NCI-H1105 treated with DMSO at 0.1 percent for 48 hours (cell line): ENCODE measurements around the gene CCDC148.
"Not testable (repeated sequence)": the region's sequence is repeated elsewhere in the genome, so short reads cannot be mapped to it uniquely, and the experiment has no call there.

ENCODE experiments used
- DNase-seq: peaks from one replicate; lab custom pipeline; 2025; lab: John Stamatoyannopoulos, UW

Gene CCDC148

DNA sequence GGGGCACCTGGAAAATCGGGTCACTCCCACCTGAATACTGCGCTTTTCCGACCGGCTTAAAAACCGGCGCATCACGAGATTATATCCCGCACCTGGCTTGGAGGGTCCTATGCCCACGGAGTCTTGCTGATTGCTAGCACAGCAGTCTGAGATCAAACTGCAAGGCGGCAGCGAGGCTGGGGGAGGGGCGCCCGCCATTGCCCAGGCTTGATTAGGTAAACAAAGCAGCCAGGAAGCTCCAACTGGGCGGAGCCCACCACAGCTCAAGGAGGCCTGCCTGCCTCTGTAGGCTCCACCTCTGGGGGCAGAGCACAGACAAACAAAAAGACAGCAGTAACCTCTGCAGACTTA is 105.1 kb downstream of the CCDC148 start:
- DNase-seq, result not testable (repeated sequence)

DNA sequence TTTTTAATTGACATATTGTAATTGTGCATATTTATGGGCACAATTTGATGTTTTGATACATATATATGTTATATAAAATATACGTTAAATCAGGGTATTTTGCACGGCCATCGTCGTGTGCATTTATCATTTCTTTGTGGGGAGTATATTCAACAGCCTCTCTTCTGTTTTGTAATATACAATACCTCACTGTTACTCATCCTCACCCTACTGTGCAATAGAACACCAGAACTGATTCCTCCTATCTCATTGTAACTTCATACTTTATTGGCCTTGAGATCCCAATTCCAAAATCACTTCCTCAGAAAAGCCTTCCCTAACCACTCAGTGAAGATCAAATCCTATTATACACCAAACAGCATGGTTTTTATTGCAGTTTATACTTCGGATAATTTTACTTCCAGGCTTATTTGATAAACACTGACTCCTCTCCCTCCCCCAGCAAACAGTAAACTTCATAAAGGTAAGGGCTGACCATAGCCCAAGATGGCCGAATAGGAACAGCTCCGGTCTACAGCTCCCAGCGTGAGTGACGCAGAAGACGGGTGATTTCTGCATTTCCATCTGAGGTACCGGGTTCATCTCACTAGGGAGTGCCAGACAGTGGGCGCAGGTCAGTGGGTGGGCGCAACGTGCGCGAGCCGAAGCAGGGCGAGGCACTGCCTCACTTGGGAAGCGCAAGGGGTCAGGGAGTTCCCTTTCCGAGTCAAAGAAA is 105.6 kb downstream of the CCDC148 start:
- DNase-seq, result not testable (repeated sequence)

DNA sequence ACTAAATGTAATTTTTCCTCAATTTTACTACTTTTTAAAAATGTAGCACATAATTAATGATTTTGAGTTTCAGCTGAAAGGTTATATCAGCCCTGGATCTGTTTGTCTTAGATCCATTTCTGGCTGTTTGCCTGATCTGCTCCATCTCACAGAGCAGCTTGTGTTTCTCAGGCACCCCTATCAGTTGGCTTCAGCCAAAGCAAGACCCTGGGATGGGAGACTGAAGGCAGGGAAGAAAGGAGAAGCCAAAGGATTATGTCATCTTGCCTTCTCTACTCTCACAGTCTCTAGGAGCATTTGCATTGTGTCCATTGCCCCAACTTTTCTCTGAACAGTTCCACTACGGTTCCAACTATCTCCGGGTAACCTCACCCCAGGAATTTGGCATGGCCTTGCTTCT is 110.5 kb downstream of the CCDC148 start:
- DNase-seq, result no peak

DNA sequence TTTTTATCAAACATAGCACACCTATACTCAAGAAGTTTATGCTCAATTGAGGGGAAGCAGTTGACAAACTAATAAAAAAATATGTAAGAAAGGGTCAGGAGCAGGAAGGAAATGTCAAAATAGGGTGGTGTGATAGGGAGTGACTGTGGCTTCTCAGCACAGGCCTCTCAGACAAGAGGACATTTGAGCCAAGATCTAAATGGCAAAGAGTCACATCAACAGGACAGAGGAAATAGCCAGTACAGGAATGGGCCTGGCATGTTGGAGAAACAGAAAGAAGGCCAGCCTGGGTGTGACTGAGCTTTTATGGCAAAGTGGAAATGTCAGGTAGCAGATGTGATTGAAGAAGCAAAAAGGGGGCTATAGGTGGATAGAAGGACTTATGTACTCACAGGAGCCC is 117.0 kb downstream of the CCDC148 start:
- no peak for DNase-seq

DNA sequence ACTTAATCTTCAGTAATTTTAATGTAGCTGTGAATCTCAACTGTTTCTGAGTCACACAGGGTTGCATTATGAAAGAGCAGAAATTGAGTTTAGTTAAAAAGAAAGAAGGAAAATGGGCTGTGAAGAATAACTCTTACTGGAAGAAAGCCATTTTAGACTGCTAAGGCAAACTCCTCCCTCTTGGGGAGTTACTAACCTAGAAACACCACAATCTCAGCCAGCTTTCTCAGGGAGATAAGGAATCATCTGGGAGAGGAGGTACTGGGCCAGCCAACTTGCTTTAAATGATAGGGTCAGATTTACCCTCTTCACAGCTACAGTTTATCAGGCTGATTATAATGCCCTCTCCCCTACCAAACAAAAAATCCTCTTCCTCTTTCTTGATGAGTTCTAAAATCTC is 119.5 kb downstream of the CCDC148 start:
- no peak for DNase-seq

DNA sequence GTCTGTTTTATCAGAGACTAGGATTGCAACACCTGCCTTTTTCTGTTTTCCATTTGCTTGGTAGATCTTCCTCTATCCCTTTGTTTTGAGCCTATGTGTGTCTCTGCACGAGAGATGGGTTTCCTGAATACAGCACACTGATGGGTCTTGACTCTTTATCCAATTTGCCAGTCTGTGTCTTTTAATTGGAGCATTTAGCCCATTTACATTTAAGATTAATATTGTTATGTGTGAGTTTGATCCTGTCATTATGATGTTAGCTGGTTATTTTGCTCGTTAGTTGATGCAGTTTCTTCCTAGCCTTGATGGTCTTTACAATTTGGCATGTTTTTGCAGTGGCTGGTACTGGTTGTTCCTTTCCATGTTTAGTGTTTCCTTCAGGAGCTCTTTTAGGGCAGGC is 124.8 kb downstream of the CCDC148 start:
- DNase-seq, result not testable (repeated sequence)

DNA sequence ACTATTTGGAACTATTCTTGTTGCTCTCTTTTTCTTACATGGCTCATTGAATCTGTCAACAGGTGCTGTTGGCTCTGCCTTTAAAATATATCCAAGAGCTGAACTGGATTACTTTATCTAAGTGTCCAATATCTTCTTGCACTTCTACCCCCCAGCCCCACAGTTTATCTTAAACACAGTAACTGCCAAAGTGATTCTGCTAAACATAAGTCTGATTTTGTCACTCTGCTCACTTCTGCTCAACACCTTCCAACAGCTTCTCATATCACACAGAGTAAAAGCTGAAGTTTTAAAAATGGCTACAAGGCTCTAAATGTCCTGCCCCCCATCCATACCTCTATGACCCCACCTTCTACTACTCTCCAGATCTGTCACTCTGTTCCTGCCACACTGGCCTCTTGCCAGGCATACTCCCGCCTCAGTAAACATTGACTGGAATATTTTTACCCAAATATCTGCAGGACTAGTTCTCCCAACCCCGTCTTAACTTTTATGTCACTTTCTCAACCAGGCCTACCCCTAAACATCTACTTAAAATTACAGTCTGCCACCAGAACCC is 130.7 kb downstream of the CCDC148 start:
- no peak for DNase-seq

DNA sequence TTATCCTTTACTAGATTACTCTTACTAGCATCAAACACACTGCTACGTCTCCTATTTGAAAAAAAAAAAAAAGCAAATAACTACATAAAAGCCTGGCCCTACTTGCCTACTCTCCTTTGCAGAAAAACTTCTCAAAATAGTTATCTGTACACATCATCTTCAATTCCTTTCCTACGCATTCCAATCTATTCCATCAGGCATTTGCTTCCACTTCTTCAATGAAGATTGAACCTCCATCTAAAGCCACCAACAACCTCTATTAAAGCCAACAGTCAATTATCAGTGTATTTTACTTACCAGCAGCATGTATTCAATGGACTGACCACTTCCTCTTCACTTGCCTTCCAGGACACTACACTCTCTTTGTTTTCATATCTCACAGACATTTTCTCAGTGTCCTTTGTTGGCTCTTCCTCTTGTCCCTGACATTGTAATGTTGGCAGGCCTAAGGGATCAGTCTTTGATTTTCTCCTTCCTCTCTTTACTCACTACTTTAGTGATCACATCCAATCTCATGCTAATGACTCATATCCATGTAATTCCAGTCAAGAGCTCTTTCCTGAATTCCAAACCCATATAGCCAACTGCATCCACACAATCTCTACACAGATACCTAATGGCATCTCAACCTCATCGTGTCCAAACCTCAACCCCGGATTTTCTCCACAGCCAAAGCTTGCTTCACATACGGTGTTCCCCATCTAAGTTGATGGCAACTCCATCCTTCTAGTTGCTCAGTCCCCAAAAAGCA is 131.3 kb downstream of the CCDC148 start:
- DNase-seq, result no peak

DNA sequence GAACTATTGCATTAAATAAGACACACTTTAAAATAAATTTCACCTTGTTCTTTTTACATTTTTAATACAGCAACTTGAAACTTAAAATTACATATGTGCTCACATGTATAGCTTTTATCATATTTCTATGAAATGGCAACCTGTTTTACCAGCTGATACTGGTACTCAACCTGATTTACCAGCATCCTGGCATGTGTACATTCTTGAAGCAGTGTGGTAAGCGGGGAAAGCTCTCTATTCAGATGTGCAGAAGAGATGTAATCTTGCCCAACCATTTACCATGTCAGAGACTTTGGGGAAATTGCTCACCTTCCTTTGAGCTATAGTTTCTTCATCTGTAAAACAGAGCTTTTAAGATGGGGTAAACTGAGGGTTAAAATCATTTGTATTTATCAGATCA is 133.2 kb downstream of the CCDC148 start:
- no peak for DNase-seq

DNA sequence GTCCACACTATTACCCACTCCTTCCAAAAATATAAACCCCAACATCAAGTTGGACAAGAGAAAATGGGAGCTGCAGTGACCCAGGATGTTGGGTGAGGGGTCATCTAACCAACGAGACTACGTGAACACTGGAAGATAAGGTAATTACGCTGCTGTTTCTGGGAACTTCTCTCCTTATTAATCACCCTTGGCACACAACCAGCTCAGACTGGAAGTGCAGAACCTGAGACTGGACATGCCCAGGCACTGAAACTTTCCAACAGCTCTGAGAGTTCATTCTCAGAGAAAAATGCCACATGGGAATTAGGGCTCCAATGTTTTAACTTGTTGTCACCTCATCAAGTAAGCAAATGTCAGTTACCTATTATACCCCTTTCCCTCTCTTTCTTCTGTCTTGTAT is 135.3 kb downstream of the CCDC148 start:
- DNase-seq, result peak; percentile 85

DNA sequence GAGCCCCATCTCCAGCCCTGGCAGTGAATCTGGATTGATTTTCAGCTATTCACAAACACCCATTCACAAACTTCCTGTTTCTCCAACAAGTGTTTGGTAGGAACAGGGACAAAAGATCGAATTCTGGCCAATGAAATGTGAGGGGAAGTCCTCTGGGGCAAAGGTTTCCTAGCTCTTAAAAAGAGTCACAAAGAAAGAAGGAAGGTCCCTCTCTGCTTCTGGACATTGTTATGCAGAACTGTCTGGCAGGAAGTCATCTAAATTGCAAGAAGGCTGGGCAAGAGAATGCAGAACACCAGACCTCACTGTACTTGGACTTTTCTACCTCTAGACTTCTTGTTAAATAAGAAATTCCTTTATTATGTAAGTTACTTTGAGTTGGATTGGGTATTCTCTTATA is 137.3 kb downstream of the CCDC148 start:
- peak; percentile 10 for DNase-seq

DNA sequence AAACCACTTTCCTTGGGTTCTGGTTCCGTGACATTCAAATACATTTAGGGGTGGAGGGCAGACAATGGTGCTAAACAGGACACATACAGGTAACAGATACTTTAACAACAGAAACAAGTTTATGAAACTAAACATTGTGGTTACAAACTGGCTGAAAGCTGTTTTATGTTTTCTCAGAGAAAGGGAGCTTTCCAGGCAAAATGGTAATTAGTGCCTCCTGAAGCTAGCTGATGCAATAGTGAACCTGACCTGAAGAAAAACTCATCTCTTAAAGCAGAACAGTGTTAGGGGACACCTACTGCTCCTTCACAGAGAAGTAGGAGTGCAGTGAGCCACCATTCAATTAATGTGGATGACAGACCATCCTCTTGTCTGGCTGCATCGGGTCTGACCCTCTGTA is 138.9 kb downstream of the CCDC148 start:
- DNase-seq, result no peak

DNA sequence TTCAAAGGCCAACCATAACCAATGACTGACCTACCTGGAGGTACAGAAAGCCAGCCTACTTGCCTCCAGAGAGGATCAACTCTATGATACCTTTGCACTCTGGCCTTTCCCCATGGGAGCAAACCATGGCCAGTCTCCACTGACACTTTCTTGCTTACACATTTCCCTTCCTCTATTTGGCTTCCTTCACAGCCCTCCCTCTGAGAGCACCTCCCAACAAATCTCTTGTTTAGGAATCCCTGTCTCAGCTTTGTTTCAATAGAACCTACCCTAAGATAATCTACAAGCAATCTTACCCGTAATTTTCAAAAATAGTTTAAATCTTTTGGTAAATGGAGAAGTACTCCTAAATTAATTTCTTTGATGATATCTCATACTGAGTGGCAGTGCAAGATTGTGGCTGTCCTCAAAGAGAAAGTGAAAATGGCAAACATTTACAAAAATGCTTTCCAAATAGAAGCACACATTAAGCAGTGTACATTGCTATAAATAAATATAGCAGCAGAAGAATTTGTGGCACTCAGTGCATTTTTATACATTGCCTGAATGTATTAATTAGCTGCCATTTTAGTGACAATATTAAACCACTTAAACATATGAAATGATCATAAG is 140.6 kb downstream of the CCDC148 start:
- DNase-seq, result no peak

DNA sequence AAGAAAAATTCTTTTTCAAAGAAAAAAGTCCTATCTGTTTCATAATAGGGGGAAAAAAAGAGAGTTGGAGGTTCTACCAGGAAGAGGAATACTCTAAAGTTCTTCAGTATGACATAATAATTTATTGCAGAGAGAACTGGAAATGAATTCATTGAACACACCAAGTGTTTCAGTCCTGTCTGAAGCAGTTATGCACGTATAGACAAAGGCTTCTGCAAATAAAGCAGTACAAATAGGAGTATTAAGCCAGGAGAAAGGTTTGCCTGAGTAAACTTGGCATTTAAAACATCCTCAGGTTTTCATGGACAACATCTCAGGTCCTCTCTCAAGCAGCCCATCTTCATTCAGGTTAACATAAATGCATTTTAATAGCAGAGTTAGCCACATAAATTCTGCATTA is 141.6 kb downstream of the CCDC148 start:
- no peak for DNase-seq

DNA sequence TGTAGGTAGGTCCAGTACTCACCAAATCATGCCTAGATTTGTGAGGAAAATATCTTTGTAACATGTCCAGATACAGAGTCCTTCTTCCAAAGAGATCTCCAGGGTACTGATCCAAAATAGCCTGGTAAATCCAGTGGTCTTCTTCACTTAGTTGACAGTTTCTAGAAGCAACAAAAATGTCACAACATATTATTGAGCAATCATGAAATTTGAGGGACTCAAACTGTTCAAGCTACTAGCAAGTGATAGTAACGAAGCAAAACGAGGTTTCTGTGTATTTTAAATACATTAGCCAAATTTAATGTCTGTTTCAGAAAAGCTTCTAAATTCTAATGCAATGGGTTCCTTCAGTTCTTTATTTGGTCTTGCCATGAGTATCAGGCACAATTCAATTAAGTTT is 142.8 kb downstream of the CCDC148 start:
- no peak for DNase-seq

DNA sequence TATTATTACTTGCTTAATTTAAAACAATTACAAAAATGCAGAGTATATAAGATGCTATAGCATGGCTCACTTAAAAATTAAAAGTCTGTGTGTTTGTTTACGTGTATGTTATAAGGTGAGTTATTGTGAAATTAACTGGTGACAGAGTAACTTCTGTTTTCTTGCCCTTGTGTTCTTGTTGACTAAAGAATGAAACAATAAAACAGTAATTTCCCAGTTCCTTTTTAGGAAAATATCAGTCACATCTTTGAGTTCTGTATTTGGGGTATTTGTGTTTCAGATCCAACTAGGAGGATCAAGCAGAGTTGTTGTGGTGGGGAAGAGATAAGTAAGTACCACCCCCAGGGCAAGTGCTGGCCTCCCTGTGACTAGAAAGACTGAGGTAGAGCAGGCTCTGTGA is 143.6 kb downstream of the CCDC148 start:
- no peak for DNase-seq

DNA sequence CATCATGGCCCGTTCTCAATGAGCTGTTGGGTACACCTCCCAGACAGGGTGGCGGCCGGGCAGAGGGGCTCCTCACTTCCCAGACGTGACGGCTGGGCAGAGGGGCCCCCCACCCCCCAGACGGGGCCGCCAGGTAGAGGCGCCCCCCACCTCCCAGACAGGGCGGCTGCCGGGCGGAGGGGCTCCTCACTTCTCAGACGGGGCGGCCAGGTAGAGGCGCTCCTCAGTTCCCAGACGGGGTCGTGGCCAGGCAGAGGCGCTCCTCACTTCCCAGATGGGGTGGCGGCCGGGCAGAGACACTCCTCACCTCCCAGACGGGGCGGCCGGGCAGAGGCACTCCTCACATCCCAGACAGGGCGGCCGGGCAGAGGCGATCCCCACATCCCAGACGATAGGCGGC is 146.1 kb downstream of the CCDC148 start:
- DNase-seq, result not testable (repeated sequence)

DNA sequence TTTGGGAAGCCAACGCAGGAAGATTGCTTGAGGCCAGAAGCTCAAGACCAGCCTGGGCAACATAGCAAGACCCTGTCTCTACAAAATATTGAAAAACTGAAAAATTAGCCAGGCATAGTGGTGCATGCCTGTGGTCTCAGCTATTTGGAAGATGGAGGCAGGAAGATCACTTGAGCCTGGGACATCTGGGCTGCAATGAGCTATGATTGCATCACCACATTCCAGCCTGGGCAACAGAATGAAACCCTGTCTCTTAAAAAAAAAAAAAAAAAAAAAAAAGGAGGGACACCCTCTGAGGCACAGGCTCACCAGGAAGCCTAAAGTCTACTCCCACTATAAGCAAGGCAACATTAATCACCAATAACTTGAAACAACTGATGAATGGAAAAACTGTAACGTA is 151.1 kb downstream of the CCDC148 start:
- no peak for DNase-seq

DNA sequence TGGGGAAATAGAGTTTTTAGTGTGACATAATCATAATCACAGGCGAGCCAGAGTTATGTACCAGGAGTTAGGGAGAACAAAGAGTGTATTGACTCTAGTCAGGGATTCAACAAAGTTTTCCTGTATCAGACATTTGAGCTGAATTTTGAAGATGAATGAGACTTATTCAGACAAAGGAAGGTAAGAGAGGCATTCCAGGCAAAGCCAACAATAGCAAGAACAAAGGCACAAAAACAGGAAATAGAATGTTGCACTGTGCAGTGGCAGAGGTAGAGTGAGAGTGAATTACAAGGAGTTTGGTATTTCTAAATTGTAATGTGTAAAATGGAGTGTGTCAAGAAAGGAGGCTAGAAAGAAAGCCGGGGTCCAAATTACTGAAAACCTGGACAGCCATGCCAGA is 156.2 kb downstream of the CCDC148 start:
- DNase-seq, result no peak

DNA sequence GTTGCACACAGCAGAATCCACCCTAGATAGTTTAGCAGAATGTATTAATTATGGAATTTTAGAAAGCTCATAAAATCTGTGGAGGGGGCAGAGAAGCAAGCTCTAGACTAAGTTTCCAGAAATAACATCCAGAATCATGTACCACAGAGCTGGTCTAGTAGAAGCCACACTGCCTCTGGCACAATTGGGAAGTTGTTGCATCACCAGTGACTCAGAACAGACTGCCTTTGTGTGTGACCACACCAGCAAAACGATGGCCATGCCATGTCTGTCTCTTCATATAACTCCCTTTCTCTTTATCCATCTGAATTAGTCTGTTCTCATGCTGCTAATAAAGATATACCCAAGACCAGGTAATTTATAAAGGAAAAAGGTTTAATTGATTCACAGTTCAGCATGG is 158.9 kb downstream of the CCDC148 start:
- no peak for DNase-seq

DNA sequence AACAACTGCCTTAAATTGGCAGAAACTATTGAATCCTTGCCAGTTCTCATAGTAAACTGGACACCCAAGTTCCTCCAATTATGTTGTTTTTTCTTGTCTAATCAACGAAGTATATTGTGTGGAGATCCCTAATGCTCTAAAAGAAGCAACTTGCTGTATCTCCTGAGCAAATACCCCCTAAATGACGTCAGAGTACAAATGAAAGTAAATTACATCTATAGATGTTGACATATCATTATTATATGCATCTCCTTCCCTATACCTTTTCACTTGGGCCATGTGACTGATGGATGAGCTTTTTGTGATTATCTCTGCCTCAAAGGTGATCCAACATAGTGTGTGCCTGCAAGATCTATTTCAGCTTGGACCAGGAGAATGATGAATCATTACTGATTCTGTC is 159.4 kb downstream of the CCDC148 start:
- no peak for DNase-seq

DNA sequence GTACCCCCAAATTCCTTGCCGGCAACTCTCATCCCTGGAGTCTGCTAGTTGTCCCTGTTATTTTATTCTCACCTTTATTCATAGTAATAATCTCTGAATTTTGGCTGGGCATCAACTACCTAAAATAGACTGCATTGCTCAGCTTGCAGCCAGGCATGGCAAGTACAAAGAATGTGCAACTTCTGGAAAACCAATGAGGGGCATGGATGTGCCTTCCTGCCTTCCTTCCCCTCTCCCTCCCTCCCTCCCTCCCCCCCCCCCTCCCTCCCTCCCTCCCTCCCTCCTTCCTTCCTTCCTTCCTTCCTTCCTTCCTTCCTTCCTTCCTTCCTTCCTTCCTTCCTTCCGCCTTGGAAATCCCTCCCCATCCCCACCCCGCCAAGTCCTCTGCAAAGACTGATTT is 162.8 kb downstream of the CCDC148 start:
- no peak for DNase-seq

DNA sequence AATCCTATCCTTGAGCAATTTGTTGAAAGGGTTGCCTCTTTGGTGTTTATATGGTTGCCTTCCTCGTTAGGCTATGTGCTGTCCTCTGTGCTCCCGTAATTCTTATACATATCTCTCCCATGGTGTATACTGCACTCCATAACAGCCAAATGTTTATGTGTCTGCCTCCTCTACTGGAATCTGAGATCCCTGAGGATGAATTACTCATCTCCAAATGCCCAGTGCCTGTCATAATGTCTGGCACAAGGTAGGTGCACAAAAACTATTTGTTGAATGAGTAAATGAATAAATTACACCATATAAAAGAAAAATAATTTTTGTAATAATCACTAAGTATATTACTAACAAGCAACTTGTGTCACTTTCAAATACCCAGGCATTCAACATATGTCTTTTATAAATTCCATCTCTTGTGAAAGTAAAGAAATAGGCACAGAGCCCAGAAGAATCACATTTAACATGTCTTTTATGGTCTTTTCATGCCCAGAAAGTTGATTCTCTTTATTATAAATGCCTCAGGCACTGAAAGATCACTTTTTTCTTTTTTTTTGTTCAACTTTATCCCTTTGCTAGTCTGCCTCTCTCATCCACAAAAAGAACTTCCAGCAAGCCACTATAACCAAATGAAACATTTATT is 164.9 kb downstream of the CCDC148 start:
- no peak for DNase-seq
